Pons (tissue), 1 donor: Measurements from ENCODE around the gene BTRC.
A peak's percentile ranks its signal among the peaks of the same experiment; 100 is the strongest.

Source experiments
- DNase-seq: peaks from one replicate; pipeline ENCODE4 v3.0.0-alpha.2; 2016; ENCODE audit warnings: low spot score

BTRC gene

DNA sequence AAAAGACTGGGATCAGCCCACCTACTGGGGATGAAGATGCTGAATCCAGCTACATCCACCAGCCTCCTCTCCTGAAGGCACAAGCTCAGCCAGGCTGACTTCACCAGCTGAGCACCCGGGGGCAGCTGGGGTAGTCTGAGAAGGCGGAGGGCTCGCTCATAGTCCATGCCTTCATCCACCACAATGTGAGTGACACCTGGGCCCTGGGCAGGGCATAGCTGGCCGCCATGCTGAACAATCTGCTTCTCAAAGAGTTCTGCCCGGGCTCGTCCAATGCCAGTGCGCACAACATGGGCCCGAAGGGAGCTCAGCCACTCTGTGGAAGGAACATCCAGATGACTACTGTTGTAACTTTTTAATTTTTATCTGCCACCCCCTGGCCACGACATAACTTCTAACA is 231.9 kb downstream of the BTRC start:
- DNase-seq: no peak

DNA sequence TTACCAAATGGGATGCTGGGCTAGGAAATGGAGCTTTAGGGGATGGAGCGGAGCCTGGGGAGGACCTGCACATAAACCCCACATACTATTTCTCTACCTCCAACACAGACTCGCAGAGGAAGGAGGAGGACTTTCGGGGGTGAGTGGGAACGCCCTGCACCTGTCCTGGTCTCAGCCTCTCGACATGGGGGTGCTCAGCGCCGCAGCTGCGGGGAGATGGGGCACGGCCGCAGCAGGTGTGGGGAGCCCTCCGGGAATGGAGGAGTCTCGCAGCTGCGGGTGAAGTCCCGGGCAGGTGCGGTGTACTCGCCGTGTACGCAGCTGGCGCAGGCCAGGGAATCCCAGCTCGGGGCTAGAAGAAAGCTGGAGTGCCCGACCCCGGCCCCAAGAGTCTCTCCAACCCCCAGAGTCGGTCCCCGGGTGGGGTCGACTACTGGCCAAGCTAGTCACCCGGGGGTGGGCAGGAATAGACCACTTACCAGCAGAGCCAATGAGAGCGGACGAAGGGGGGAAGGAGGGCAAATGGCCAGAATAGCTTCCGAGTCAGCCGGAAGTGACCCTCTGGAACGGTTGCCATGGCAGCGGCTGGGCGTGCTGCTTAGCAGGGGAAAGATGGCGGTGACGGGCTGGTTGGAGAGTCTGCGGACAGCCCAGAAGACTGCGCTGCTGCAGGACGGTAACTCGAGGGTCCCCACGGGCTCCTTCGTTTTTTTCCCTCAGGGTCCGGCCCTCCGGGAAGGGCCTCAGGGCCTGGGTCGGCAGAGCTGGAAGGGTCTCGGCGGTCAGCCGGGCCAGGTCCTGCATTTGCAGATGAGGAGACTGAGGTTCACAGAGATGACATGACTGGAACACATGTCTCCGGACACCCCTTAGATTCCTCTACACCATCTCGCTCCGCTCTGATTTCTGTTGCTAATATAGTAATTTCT is 234.0 kb downstream of the BTRC start, which contains the start of the genes DPCD and POLL:
DPCD (plus strand) TSS at position 597 of the 929 bp plus-strand sequence; CDS start at position 613, 16 bp downstream.
POLL (minus strand) TSS at position 533 of the 929 bp plus-strand sequence. CDS start 897 bp downstream, outside the sequence.
- DNase-seq: peak; percentile 95

DNA sequence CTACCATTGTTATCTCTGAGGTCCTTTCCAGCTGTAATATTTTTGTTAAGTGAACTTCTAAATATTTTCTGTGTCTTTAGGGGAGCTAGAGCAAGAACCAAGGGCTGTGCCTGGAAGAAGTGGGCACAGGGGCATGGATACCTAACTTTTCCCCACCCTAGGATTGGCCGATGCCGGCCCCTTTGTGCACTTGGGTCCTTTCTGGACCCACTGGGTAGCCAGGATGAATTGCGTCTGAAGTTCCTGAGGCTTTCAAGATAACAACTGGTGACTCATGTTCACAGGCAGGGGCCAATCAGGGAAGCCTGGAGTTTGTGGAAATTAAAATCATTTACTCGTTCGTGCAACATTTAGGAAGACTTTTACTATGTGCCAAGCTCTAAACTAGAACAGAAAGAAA is 234.9 kb downstream of the BTRC start:
- no peak for DNase-seq

DNA sequence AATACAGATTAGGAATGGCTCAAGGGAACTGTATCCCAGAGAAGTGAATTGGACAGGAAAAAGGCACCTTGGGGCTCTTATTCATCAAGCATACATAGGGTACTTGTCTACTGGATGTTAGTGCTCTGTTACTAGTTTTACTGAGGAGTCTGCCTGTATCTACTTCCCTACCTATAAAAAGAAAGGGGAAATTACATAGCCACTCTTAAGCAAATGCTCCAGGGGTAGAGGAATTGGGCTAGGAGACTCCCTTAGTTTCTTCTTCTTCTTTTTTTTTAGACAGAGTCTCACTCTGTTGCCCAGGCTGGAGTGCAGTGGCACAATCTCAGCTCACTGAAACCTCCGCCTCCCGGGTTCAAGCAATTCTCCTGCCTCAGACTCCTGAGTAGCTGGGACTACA is 239.4 kb downstream of the BTRC start:
- DNase-seq: peak; percentile 69

DNA sequence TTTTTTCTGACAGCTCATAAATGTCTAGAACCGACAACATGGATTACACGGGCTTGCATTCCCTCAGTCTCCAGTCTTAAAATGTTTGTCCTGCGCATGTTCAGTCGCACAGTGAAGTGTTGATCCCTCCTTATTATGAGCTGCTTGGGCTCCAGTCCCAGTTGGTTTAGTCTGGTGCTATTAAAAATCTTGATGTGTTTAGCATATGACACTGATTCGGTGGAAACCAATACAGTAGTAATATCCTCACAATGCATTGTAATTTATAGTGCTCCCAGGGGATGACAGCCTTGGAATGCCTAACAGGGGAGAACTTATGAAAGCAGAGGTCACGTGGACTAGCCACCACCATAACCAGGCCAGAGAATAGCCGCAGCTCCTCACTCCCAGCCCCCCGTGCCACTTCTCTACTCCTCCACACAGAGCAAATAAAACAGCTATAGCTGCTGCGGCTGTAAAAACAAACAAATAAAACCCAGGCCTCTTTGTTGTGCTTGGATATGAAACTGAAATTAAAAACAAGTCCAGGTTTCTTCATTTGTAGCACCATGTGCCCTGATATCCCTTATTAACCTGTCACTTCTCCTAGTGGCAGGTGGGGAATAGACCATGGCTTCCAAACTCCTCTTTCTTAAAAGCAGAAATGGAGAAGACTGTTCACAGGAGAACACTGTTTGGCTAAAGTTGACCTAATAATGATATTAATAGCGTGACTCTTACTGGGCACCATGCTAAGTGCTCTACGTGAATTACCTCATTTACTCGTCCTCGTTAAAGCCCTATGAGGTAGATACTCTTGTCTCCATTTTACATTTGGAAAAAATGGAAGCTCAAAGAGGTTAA is 241.8 kb downstream of the BTRC start:
- no peak for DNase-seq

DNA sequence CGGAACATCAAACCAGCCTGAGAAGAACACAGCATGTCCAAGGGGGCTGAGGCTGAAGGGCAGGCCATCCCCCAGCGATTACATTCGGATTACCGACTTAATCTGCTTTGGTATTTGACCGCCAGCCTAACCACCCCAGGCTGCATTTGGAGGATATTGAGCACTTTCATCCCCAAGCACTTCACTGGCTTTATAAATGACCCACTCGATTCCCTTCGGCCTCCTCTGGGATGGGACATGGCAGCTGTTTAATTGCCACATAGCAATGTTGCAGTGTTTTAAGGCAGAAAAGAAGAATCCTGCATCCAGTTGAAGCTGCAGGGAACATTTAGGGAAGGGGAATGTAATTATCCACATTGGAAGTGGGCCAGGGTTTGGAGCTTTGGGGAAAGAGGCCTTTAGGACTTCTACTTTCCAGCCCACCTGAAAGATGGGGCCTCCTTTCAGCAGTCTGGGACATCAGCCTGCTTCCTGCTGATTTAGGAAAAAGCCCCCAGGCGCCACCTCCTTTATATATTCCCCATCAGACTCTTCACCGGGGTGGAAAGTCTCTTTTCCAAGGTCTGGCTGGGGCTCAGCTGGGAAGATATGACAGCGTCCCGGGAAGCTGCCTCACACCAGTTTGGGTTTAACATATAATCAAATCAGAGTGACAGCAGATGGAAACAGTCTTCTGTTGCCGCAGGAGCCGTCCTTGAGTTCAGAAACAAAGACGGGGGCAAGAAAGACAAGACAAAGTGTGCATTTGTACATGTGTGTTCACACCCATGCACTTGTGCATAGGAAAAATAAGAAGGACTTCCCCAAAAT is 243.3 kb downstream of the BTRC start:
- no peak for DNase-seq

DNA sequence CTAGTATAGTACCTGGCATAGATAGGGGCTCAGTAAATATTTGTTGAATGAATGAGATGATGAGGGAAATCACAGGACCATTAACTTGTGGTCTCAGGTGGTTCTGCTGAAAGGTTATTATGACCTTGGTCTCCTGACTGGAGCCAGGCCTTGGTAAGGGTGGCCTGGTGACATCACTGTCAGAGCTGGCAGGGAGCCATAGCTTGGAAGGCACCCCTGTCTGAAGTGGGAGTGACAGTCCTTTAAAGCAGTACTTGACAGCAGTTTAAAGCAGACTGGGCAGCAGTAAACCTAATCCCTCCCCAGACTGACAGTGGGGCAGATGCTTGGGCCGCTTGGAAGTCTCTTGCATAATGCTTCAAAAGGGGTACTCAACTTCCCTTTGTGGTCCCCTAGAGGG is 247.6 kb downstream of the BTRC start:
- DNase-seq: no peak

DNA sequence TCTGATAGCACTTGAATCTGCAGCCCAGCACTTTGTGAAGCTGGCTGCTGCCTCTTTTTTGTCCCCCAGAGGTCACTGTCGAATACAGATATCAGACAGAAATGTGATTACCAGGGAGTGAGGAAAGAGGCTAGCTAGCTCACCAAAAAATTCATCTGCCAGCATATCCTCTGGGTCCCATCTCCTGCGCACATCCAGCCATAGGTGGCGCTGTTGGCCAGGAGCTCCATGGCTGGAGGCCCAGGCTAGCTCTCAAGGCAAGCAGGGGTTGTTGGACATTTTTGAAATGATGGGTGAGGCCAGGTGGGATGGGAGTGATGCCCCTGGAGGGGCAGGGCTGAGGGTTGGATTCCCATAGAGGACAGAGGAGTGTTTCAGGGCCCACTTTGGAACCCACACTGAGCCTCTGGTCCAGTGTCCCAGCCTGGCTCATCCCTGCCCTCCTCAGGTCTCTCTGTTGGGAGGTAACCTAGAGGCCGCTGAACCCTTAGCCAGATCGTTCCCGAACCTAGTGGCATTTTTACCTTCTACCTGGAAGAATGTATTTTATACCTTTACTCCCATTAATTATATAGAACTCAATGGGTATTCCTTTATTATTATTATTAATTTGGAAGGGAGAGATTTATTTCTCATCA is 248.9 kb downstream of the BTRC start:
- DNase-seq: peak; percentile 81
